H9 (cell line): ENCODE data around the gene EPS8L1. TPM values are rescaled to one million over a fixed set of nuclear protein-coding genes. Genes with fewer than 3 reads are reported as not detected.

ENCODE experiments used
- DNase-seq: peaks from one replicate; pipeline ENCODE4 v3.0.0-alpha.2; 2017
- H2AFZ ChIP-seq: one replicate; pipeline ENCODE4 v1.6.1; 2013; ENCODE audit warnings: mild to moderate bottlenecking, low read length, control low read depth, moderate library complexity
- H2AK5ac ChIP-seq: 2 replicates; pipeline ENCODE4 v1.6.1; 2013; ENCODE audit warnings: low read length, control low read depth, mixed read lengths; ENCODE audit not compliant: insufficient read length
- H2BK120ac ChIP-seq: one replicate; pipeline ENCODE4 v1.6.1; 2013; ENCODE audit warnings: low read depth, mild to moderate bottlenecking, low read length, control low read depth, inconsistent platforms; ENCODE audit not compliant: poor library complexity, severe bottlenecking
- H2BK12ac ChIP-seq: 2 replicates; pipeline ENCODE4 v1.6.1; 2013; ENCODE audit warnings: low read length, control low read depth, mixed read lengths, low read depth; ENCODE audit not compliant: insufficient read length
- H2BK15ac ChIP-seq: 2 replicates; pipeline ENCODE4 v1.6.1; 2013; ENCODE audit warnings: low read depth, low read length, control low read depth
- H2BK20ac ChIP-seq: one replicate; pipeline ENCODE4 v1.6.1; 2013; ENCODE audit warnings: low read depth, mild to moderate bottlenecking, low read length, control low read depth, inconsistent platforms; ENCODE audit not compliant: poor library complexity, severe bottlenecking
- H2BK5ac ChIP-seq: 2 replicates; pipeline ENCODE4 v1.6.1; 2013; ENCODE audit warnings: low read length, control low read depth, mixed read lengths; ENCODE audit not compliant: insufficient read length
- H3K14ac ChIP-seq: 2 replicates; pipeline ENCODE4 v1.6.1; 2013; ENCODE audit warnings: low read length, control low read depth; ENCODE audit not compliant: insufficient read depth
- H3K18ac ChIP-seq: 2 replicates; pipeline ENCODE4 v1.6.1; 2013; ENCODE audit warnings: low read depth, mild to moderate bottlenecking, mixed read lengths, low read length, control low read depth; ENCODE audit not compliant: insufficient read length
- H3K23ac ChIP-seq: 2 replicates; pipeline ENCODE4 v1.6.1; 2013; ENCODE audit warnings: low read length, control low read depth, mixed read lengths, low read depth; ENCODE audit not compliant: insufficient read length
- H3K23me2 ChIP-seq: 2 replicates; pipeline ENCODE4 v1.6.1; 2013; ENCODE audit warnings: low read depth, mild to moderate bottlenecking, mixed read lengths, low read length, control low read depth; ENCODE audit not compliant: insufficient read length, poor library complexity, severe bottlenecking
- H3K27ac ChIP-seq: 2 replicates; pipeline ENCODE4 v1.5.1; 2013; ENCODE audit warnings: low read length, control low read depth, mixed read lengths, low read depth; ENCODE audit not compliant: insufficient read length
- H3K27me3 ChIP-seq: 2 replicates; pipeline ENCODE4 v1.6.1; 2013; ENCODE audit warnings: low read length, control low read depth, inconsistent platforms; ENCODE audit not compliant: insufficient read depth
- H3K4ac ChIP-seq: 2 replicates; pipeline ENCODE4 v1.6.1; 2013; ENCODE audit warnings: low read depth, mild to moderate bottlenecking, control low read depth, inconsistent platforms, low read length, moderate library complexity
- H3K4me1 ChIP-seq: 2 replicates; pipeline ENCODE4 v1.6.1; 2013; ENCODE audit warnings: low read length, control low read depth, inconsistent platforms; ENCODE audit not compliant: insufficient read depth
- H3K4me2 ChIP-seq: 2 replicates; pipeline ENCODE4 v1.6.1; 2013; ENCODE audit warnings: low read length, control low read depth, mixed read lengths; ENCODE audit not compliant: insufficient read length, insufficient read depth
- H3K56ac ChIP-seq: 2 replicates; pipeline ENCODE4 v1.6.1; 2013; ENCODE audit warnings: low read depth, mild to moderate bottlenecking, mixed read lengths, low read length, control low read depth; ENCODE audit not compliant: insufficient read length
- H3K79me1 ChIP-seq: 2 replicates; pipeline ENCODE4 v1.6.1; 2013; ENCODE audit warnings: low read depth, mild to moderate bottlenecking, moderate library complexity, low read length, control low read depth, inconsistent platforms; ENCODE audit not compliant: insufficient read depth, poor library complexity, severe bottlenecking
- H3K79me2 ChIP-seq: 2 replicates; pipeline ENCODE4 v1.6.1; 2013; ENCODE audit warnings: low read length, control low read depth, inconsistent platforms; ENCODE audit not compliant: insufficient read depth
- H3K9ac ChIP-seq: 2 replicates; pipeline ENCODE4 v1.6.1; 2013; ENCODE audit warnings: low read length, control low read depth, mixed read lengths; ENCODE audit not compliant: insufficient read length; ENCODE audit errors: extremely low read depth
- H3K9me3 ChIP-seq: one replicate; pipeline ENCODE4 v1.6.1; 2013; ENCODE audit warnings: low read depth, low read length, inconsistent platforms; ENCODE audit not compliant: control insufficient read depth
- H3T11ph ChIP-seq: one replicate; pipeline ENCODE4 v1.6.1; 2013; ENCODE audit warnings: mild to moderate bottlenecking, low read length, control low read depth, inconsistent platforms
- H4K20me1 ChIP-seq: one replicate; pipeline ENCODE4 v1.6.1; 2013; ENCODE audit not compliant: control insufficient read depth, insufficient read length, insufficient read depth
- H4K5ac ChIP-seq: 2 replicates; pipeline ENCODE4 v1.6.1; 2013; ENCODE audit warnings: low read depth, mild to moderate bottlenecking, mixed read lengths, low read length, control low read depth; ENCODE audit not compliant: insufficient read length
- H4K8ac ChIP-seq: replicated peaks from 2 replicates; pipeline ENCODE4 v1.6.1; 2013; ENCODE audit warnings: low read length, control low read depth, mixed read lengths, low read depth; ENCODE audit not compliant: insufficient read length
- H4K91ac ChIP-seq: 2 replicates; pipeline ENCODE4 v1.6.1; 2013; ENCODE audit warnings: low read depth, mild to moderate bottlenecking, moderate library complexity, mixed read lengths, low read length, control low read depth; ENCODE audit not compliant: insufficient read length
- H3K27ac Mint-ChIP-seq, 3 experiments: 2 replicates in 2 of 3; 3 replicates in 1 of 3; pipeline ENCODE4 v1.8.0; 2020 to 2021; ENCODE audit warnings: mixed read lengths in 3 of 3, mild to moderate bottlenecking in 1 of 3, moderate library complexity in 1 of 3
- H3K27me3 Mint-ChIP-seq: 2 replicates; pipeline ENCODE4 v1.8.0; 2021; ENCODE audit warnings: low read depth, mild to moderate bottlenecking, moderate library complexity, mixed read lengths
- H3K36me3 Mint-ChIP-seq, 3 experiments: 2 replicates in 2 of 3; 3 replicates in 1 of 3; pipeline ENCODE4 v1.8.0; 2020 to 2021; ENCODE audit warnings: low read depth in 3 of 3, mixed read lengths in 3 of 3; ENCODE audit not compliant: insufficient read depth in 1 of 3
- H3K4me1 Mint-ChIP-seq, 2 experiments: 2 replicates each; pipeline ENCODE4 v1.8.0; 2020; ENCODE audit warnings: mixed read lengths in 2 of 2
- H3K4me3 Mint-ChIP-seq, 2 experiments: 2 replicates in 1 of 2; 3 replicates in 1 of 2; pipeline ENCODE4 v1.8.0; 2020 to 2021; ENCODE audit warnings: mild to moderate bottlenecking in 2 of 2, mixed read lengths in 2 of 2, moderate library complexity in 1 of 2
- H3K9me3 Mint-ChIP-seq, 2 experiments: 2 replicates in 1 of 2; 3 replicates in 1 of 2; pipeline ENCODE4 v1.8.0; 2020; ENCODE audit warnings: mild to moderate bottlenecking in 2 of 2, mixed read lengths in 2 of 2, moderate library complexity in 1 of 2
- WGBS: extraction: QIAGEN DNeasy Blood & Tissue Kit; methylation state at CpG from one replicate; pipeline ENCODE4 v1.1.7; 2013; ENCODE audit warnings: missing lambda C conversion rate, low lambda C conversion rate, mixed read lengths; ENCODE audit not compliant: insufficient read length; ENCODE audit errors: extremely low coverage; 5-methylcytosine and 5-hydroxymethylcytosine counted together
- total RNA-seq: library from RNA; stranded (reverse); gene quantifications from 2 replicates; pipeline ENCODE4 v1.2.1, GENCODE V29; 2021
- TF ChIP-seq, protein P1 (sequence below): fragments of 200-600 bp; sonication (generic); conservative IDR thresholded peaks from 3 replicates; pipeline ENCODE4 v1.8.0; 2021; ENCODE audit warnings: antibody characterized with exemption, mild to moderate bottlenecking

The EPS8L1 gene
- total RNA-seq, 1 experiment from 2014 or later: 24.0 TPM

DNA sequence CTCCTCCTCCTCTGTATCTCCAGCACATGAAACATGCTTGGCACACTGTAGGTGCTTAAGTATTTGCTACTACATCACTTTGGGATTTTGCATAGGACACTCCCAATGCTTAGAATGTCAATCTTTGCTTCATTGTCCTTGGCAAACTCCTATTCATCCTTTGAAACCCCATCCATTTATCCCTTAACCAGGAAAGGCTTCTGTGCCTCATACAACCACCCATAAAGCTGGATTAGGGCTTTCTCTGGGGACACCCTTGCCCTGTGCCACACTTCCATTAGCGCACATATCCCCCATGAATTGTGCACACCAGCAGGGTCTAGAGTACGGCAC is 5.8 kb upstream of the EPS8L1 start:
- no peak overlapping the region for H3K27ac ChIP-seq
- no peaks in the 10 kb centered on the region for H4K20me1 ChIP-seq
- Mint-ChIP-seq H3K27me3 (peaks cover 97% of the 10 kb centered on the region), H3K27ac (no peak overlapping the region), H3K4me3 (peak overlapping the region; percentile 66 to 82; a peak in 4 of 5 replicates), H3K36me3 (no peaks in the 10 kb centered on the region), H3K4me1 (peaks cover 15 to 23% of the 10 kb centered on the region in 2 experiments), H3K9me3 (peaks cover 5% of the 10 kb centered on the region in 2 experiments; a peak in 4 of 5 replicates)
- no peaks in the 10 kb centered on the region for H3K79me1 ChIP-seq
- no peak overlapping the region for H4K5ac ChIP-seq
- no peak for DNase-seq
- no peak overlapping the region for H3K23ac ChIP-seq
- no peak overlapping the region for H2BK120ac ChIP-seq
- H3K4me1 ChIP-seq: peaks cover 4% of the 10 kb centered on the region; the same call in 1 of the 2 replicates
- no peak overlapping the region for H4K91ac ChIP-seq
- no peak overlapping the region for H3K56ac ChIP-seq
- H3K9ac ChIP-seq: no peak overlapping the region
- no peak overlapping the region for H3K4ac ChIP-seq
- H2BK20ac ChIP-seq: no peak overlapping the region
- no peak overlapping the region for H2BK5ac ChIP-seq
- H3K9me3 ChIP-seq: no peaks in the 10 kb centered on the region
- no peak overlapping the region for H3K18ac ChIP-seq
- H3T11ph ChIP-seq: no peak overlapping the region
- H2AK5ac ChIP-seq: no peak overlapping the region
- peak overlapping the region; percentile 86 for H3K4me2 ChIP-seq
- H2BK15ac ChIP-seq: no peak overlapping the region
- WGBS: no CpG with 5 or more reads among the region's 2 CpGs
- H3K23me2 ChIP-seq: peaks cover 8% of the 10 kb centered on the region
- peaks cover 37% of the 10 kb centered on the region for H3K27me3 ChIP-seq
- H3K14ac ChIP-seq: no peak overlapping the region
- H3K79me2 ChIP-seq: no peaks in the 10 kb centered on the region
- TF ChIP-seq, protein P1, sequence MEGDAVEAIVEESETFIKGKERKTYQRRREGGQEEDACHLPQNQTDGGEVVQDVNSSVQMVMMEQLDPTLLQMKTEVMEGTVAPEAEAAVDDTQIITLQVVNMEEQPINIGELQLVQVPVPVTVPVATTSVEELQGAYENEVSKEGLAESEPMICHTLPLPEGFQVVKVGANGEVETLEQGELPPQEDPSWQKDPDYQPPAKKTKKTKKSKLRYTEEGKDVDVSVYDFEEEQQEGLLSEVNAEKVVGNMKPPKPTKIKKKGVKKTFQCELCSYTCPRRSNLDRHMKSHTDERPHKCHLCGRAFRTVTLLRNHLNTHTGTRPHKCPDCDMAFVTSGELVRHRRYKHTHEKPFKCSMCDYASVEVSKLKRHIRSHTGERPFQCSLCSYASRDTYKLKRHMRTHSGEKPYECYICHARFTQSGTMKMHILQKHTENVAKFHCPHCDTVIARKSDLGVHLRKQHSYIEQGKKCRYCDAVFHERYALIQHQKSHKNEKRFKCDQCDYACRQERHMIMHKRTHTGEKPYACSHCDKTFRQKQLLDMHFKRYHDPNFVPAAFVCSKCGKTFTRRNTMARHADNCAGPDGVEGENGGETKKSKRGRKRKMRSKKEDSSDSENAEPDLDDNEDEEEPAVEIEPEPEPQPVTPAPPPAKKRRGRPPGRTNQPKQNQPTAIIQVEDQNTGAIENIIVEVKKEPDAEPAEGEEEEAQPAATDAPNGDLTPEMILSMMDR: no peak
- H2BK12ac ChIP-seq: no peak overlapping the region
- H2AFZ ChIP-seq: no peak overlapping the region
- H4K8ac ChIP-seq: no peak overlapping the region
